ENCODE results near the gene SLC1A5.

DNA sequence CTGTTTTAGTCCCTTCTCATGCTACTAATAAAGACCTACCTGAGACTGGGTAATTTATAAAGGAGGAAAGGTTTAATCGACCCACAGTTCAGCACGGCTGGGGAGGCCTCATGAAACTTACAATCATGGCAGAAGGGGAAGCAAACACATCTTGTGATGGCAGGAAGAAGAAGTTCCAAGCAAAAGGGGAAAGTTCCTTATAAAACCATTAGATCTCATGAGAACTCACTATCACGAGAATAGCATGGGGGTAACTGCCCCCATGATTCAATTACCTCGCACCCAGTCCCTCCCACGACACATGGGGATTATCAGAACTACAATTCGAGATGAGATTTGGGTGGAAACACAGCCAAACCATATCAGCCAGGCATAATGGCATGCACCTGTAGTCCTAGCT lies 29.2 kb downstream of the SLC1A5 start:
- TF ChIP-seq, protein P1, sequence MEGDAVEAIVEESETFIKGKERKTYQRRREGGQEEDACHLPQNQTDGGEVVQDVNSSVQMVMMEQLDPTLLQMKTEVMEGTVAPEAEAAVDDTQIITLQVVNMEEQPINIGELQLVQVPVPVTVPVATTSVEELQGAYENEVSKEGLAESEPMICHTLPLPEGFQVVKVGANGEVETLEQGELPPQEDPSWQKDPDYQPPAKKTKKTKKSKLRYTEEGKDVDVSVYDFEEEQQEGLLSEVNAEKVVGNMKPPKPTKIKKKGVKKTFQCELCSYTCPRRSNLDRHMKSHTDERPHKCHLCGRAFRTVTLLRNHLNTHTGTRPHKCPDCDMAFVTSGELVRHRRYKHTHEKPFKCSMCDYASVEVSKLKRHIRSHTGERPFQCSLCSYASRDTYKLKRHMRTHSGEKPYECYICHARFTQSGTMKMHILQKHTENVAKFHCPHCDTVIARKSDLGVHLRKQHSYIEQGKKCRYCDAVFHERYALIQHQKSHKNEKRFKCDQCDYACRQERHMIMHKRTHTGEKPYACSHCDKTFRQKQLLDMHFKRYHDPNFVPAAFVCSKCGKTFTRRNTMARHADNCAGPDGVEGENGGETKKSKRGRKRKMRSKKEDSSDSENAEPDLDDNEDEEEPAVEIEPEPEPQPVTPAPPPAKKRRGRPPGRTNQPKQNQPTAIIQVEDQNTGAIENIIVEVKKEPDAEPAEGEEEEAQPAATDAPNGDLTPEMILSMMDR (IDR thresholded peaks at IDR 0.05) = no peak
- TF ChIP-seq EZH2phosphoT487 (IDR thresholded peaks at IDR 0.05) = no peak

Data from neural progenitor cell (in vitro differentiated cells).